PC-9 (cell line): ENCODE data around the gene TRAPPC12.

Source experiments
- CTCF ChIP-seq: fragments of 200-600 bp; sonication (generic); conservative IDR thresholded peaks from 2 replicates; pipeline ENCODE4 v1.6.1; 2017; ENCODE audit warnings: mixed run types, antibody characterized with exemption, mild to moderate bottlenecking, moderate library complexity
- EZH2 ChIP-seq: fragments of 200-600 bp; sonication (generic); IDR thresholded peaks from 2 replicates; pipeline ENCODE4 v1.8.0; 2017; ENCODE audit warnings: antibody characterized with exemption, low read depth

GRCh38 chr2:3523551-3524041, 144.1 kb downstream of the TRAPPC12 start:
- TF ChIP-seq CTCF (no peak), EZH2 (no peak)
